ENCODE data around the gene PRRX2. TPM values are rescaled to one million over a fixed set of nuclear protein-coding genes. Genes with fewer than 3 reads are reported as not detected.

The PRRX2 gene
- total RNA-seq, 1 experiment from 2014 or later, result 10.7 TPM

- Mint-ChIP-seq H3K9me3 (no peaks in the 10 kb centered on the region), H3K27me3 (ENCODE audit: low read depth) (no peaks in the 10 kb centered on the region; the same call in 1 of the 2 replicates), H3K36me3 (no peaks in the 10 kb centered on the region), H3K27ac (peak overlapping the region; percentile 38; the same call in 1 of the 2 replicates), H3K4me3 (no peak overlapping the region), H3K4me1 (no peaks in the 10 kb centered on the region)
- ATAC-seq (no peak), DNase-seq (ENCODE audit: low spot score) (no peak)
- ChIA-PET POLR2A (no interaction called here), CTCF (no interaction called here)
- TF ChIP-seq, protein P1, sequence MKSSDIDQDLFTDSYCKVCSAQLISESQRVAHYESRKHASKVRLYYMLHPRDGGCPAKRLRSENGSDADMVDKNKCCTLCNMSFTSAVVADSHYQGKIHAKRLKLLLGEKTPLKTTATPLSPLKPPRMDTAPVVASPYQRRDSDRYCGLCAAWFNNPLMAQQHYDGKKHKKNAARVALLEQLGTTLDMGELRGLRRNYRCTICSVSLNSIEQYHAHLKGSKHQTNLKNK (CRISPR knock-in tag; IDR thresholded peaks at IDR 0.05), result no peak
- TF ChIP-seq HMGA2 (CRISPR knock-in tag; IDR thresholded peaks at IDR 0.05) (no peak), ZNF121 (CRISPR knock-in tag; IDR thresholded peaks at IDR 0.05) (no peak), GTF2I (CRISPR knock-in tag; conservative IDR thresholded peaks at IDR 0.05) (no peak), ZNF671 (CRISPR knock-in tag; IDR thresholded peaks at IDR 0.05) (no peak), ATF1 (CRISPR knock-in tag; IDR thresholded peaks at IDR 0.05) (no peak)
These were observed 11.5 kb upstream of the PRRX2 start for GRCh38 chr9:129653823-129654553.

GRCh38 chr9:129654554-129655040 is 10.8 kb upstream of the PRRX2 start:
- Mint-ChIP-seq H3K9me3 (no peaks in the 10 kb centered on the region), H3K4me3 (no peak overlapping the region), H3K36me3 (no peaks in the 10 kb centered on the region), H3K27ac (no peak overlapping the region), H3K4me1 (no peaks in the 10 kb centered on the region), H3K27me3 (ENCODE audit: low read depth) (no peaks in the 10 kb centered on the region; the same call in 1 of the 2 replicates)
- no peak for ATAC-seq
- no peak for DNase-seq (ENCODE audit: low spot score)
- CTCF ChIA-PET, result interaction anchor here (2.4 kb wide), 1 partner anchor 12 kb away, joined by 10 read pairs; the partner anchor contains the start of gene ASB6
- POLR2A ChIA-PET, result no interaction called here
- TF ChIP-seq NR3C1 (CRISPR knock-in tag; conservative IDR thresholded peaks at IDR 0.05; ENCODE audit: low read depth) (no peak), MXD4 (CRISPR knock-in tag; IDR thresholded peaks at IDR 0.05; ENCODE audit: borderline replicate concordance) (no peak), FOXJ3 (CRISPR knock-in tag; IDR thresholded peaks at IDR 0.05; ENCODE audit: borderline replicate concordance) (no peak), ZNF232 (CRISPR knock-in tag; IDR thresholded peaks at IDR 0.05) (no peak), NR1H2 (CRISPR knock-in tag; IDR thresholded peaks at IDR 0.05) (no peak)
- TF ChIP-seq, protein P2, sequence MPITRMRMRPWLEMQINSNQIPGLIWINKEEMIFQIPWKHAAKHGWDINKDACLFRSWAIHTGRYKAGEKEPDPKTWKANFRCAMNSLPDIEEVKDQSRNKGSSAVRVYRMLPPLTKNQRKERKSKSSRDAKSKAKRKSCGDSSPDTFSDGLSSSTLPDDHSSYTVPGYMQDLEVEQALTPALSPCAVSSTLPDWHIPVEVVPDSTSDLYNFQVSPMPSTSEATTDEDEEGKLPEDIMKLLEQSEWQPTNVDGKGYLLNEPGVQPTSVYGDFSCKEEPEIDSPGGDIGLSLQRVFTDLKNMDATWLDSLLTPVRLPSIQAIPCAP (CRISPR knock-in tag; IDR thresholded peaks at IDR 0.05), result no peak

DNA sequence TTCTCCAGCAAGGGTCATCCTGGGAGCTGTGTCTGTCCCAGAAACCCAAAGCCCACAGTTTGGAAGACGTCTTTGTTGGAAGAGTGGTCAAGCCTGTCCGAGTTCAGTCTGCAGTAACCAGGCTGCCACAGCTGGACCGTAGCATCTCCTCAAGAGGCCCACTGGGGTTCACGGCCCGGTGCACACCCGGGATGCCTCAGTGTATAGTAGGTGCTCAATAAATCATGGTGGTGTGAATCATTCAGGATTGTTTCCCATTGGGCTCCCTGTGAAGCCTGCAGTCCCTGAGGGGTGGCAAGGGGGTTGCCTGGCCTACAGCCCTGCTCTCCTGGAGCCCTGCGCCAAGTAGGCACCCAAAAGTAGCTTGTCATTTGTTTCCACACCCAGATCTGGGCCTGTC is 10.3 kb upstream of the PRRX2 start:
- Mint-ChIP-seq H3K9me3 (no peaks in the 10 kb centered on the region), H3K27ac (no peak overlapping the region), H3K27me3 (ENCODE audit: low read depth) (no peaks in the 10 kb centered on the region; the same call in 1 of the 2 replicates), H3K4me1 (no peaks in the 10 kb centered on the region), H3K4me3 (no peak overlapping the region), H3K36me3 (no peaks in the 10 kb centered on the region)
- ChIA-PET CTCF (interaction anchor here (2.4 kb wide), 1 partner anchor 13 kb away, joined by 10 read pairs; the partner anchor contains the start of gene ASB6), POLR2A (no interaction called here)
- no peak for DNase-seq (ENCODE audit: low spot score)
- TF ChIP-seq EMX1 (CRISPR knock-in tag; IDR thresholded peaks at IDR 0.05) (no peak), STAT6 (CRISPR knock-in tag; conservative IDR thresholded peaks at IDR 0.05; ENCODE audit: low read depth) (no peak)
- no peak for ATAC-seq

GRCh38 chr9:129655696-129656095 is 9.8 kb upstream of the PRRX2 start:
- Mint-ChIP-seq H3K27ac (no peak overlapping the region), H3K4me3 (no peak overlapping the region)
- CTCF ChIA-PET, result interaction anchor here (1.0 to 2.4 kb wide), 4 partner anchors 13 to 86 kb away, joined by 3 to 10 read pairs (median 4); partner anchors contain the start of gene ASB6
- no peak for TF ChIP-seq PREB (CRISPR knock-in tag; IDR thresholded peaks at IDR 0.05; ENCODE audit: borderline replicate concordance)
- no peak for TF ChIP-seq ESRRA (CRISPR knock-in tag; IDR thresholded peaks at IDR 0.05; ENCODE audit: borderline replicate concordance)
- no peak for TF ChIP-seq RELA (CRISPR knock-in tag; IDR thresholded peaks at IDR 0.05; ENCODE audit: borderline replicate concordance)
- TF ChIP-seq NFATC4 (CRISPR knock-in tag; IDR thresholded peaks at IDR 0.05), result no peak
- no peak for TF ChIP-seq SP1 (CRISPR knock-in tag; conservative IDR thresholded peaks at IDR 0.05)
- TF ChIP-seq TCF7 (CRISPR knock-in tag; IDR thresholded peaks at IDR 0.05; ENCODE audit: low read depth), result no peak
- TF ChIP-seq HMGA2 (CRISPR knock-in tag; IDR thresholded peaks at IDR 0.05), result no peak
- TF ChIP-seq IRF2 (CRISPR knock-in tag; IDR thresholded peaks at IDR 0.05; ENCODE audit: borderline replicate concordance, low read depth), result no peak
- no peak for TF ChIP-seq GTF2I (CRISPR knock-in tag; conservative IDR thresholded peaks at IDR 0.05)
- no peak for TF ChIP-seq FOXJ3 (CRISPR knock-in tag; IDR thresholded peaks at IDR 0.05; ENCODE audit: borderline replicate concordance)
- no peak for TF ChIP-seq ZNF416 (CRISPR knock-in tag; IDR thresholded peaks at IDR 0.05)
- TF ChIP-seq, protein P3, sequence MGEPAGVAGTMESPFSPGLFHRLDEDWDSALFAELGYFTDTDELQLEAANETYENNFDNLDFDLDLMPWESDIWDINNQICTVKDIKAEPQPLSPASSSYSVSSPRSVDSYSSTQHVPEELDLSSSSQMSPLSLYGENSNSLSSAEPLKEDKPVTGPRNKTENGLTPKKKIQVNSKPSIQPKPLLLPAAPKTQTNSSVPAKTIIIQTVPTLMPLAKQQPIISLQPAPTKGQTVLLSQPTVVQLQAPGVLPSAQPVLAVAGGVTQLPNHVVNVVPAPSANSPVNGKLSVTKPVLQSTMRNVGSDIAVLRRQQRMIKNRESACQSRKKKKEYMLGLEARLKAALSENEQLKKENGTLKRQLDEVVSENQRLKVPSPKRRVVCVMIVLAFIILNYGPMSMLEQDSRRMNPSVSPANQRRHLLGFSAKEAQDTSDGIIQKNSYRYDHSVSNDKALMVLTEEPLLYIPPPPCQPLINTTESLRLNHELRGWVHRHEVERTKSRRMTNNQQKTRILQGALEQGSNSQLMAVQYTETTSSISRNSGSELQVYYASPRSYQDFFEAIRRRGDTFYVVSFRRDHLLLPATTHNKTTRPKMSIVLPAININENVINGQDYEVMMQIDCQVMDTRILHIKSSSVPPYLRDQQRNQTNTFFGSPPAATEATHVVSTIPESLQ (CRISPR knock-in tag; IDR thresholded peaks at IDR 0.05), result no peak

More at GRCh38 chr9:129655696-129656095, 9.8 kb upstream of the PRRX2 start:
- DNase-seq (ENCODE audit: low spot score) (no peak), ATAC-seq (no peak)
- no peaks in the 10 kb centered on the region; the same call in 1 of the 2 replicates for H3K27me3 Mint-ChIP-seq (ENCODE audit: low read depth)
- POLR2A ChIA-PET, result no interaction called here
- no peaks in the 10 kb centered on the region for H3K36me3 Mint-ChIP-seq
- no peaks in the 10 kb centered on the region for H3K4me1 Mint-ChIP-seq
- H3K9me3 Mint-ChIP-seq, result no peaks in the 10 kb centered on the region

Measured in WTC11 (cell line).